HepG2 (cell line): ENCODE data around the gene CORO1C. TPM values are rescaled to one million over a fixed set of nuclear protein-coding genes. Genes with fewer than 3 reads are reported as not detected.
A peak's percentile ranks its signal among the peaks of the same experiment; 100 is the strongest.

Experiments
- BHLHE40 ChIP-seq: IDR thresholded peaks from 2 replicates; pipeline ENCODE4 v1.6.1; 2011; ENCODE audit warnings: low read length, improper control_type of control experiment
- CENPX ChIP-seq: sonication (generic); formaldehyde crosslinking; IDR thresholded peaks from 2 replicates; pipeline ENCODE4 v1.9.0; 2021; ENCODE audit warnings: mild to moderate bottlenecking, missing genetic modification reagents, moderate library complexity
- CHCHD3 ChIP-seq: sonication (generic); formaldehyde crosslinking; IDR thresholded peaks from 2 replicates; pipeline ENCODE4 v1.8.0; 2022; ENCODE audit warnings: mild to moderate bottlenecking, missing genetic modification reagents, moderate library complexity
- HNRNPK ChIP-seq: fragments of 200-400 bp; formaldehyde crosslinking; IDR thresholded peaks from 2 replicates; pipeline ENCODE4 v1.6.1; 2018; ENCODE audit warnings: low read length, low read depth, moderate library complexity, mild to moderate bottlenecking; ENCODE audit not compliant: poor library complexity, severe bottlenecking
- HOXD1 ChIP-seq: sonication (generic); formaldehyde crosslinking; IDR thresholded peaks from 2 replicates; pipeline ENCODE4 v1.5.0; 2020; ENCODE audit warnings: missing genetic modification reagents
- JDP2 ChIP-seq: sonication (generic); formaldehyde crosslinking; IDR thresholded peaks from 2 replicates; pipeline ENCODE4 v1.8.1; 2022; ENCODE audit warnings: missing genetic modification reagents, borderline replicate concordance
- JUN ChIP-seq: sonication (generic); formaldehyde crosslinking; IDR thresholded peaks from 2 replicates; pipeline ENCODE4 v1.4.0; 2020; ENCODE audit warnings: mild to moderate bottlenecking, missing genetic modification reagents
- MLLT10 ChIP-seq: sonication (generic); formaldehyde crosslinking; IDR thresholded peaks from 2 replicates; pipeline ENCODE4 v1.4.0; 2020; ENCODE audit warnings: missing genetic modification reagents
- NRL ChIP-seq: sonication (generic); formaldehyde crosslinking; IDR thresholded peaks from 2 replicates; pipeline ENCODE4 v1.5.0; 2020; ENCODE audit warnings: missing genetic modification reagents, mild to moderate bottlenecking, moderate library complexity, borderline replicate concordance
- RAD51 ChIP-seq: fragments of 450-650 bp; IDR thresholded peaks from 2 replicates; pipeline ENCODE4 v1.6.1; 2016; ENCODE audit warnings: borderline replicate concordance
- SCMH1 ChIP-seq: sonication (generic); formaldehyde crosslinking; IDR thresholded peaks from 2 replicates; pipeline ENCODE4 v1.9.0; 2021; ENCODE audit warnings: missing genetic modification reagents, mild to moderate bottlenecking, borderline replicate concordance
- SETDB1 ChIP-seq: sonication (generic); formaldehyde crosslinking; IDR thresholded peaks from 2 replicates; pipeline ENCODE4 v1.5.1; 2020; ENCODE audit warnings: missing genetic modification reagents, mild to moderate bottlenecking, borderline replicate concordance
- TCF7 ChIP-seq: sonication (generic); IDR thresholded peaks from 2 replicates; pipeline ENCODE4 v1.6.1; 2016; ENCODE audit warnings: antibody characterized with exemption, low read depth
- YEATS4 ChIP-seq: sonication (generic); formaldehyde crosslinking; IDR thresholded peaks from 2 replicates; pipeline ENCODE4 v1.4.0; 2020; ENCODE audit warnings: missing genetic modification reagents, borderline replicate concordance
- ZBTB21 ChIP-seq: sonication (generic); formaldehyde crosslinking; IDR thresholded peaks from 2 replicates; pipeline ENCODE4 v1.4.0; 2020; ENCODE audit warnings: missing genetic modification reagents
- ZFY ChIP-seq: sonication (generic); formaldehyde crosslinking; IDR thresholded peaks from 2 replicates; pipeline ENCODE4 v1.4.0; 2020; ENCODE audit warnings: missing genetic modification reagents
- ZNF143 ChIP-seq: sonication (generic); formaldehyde crosslinking; IDR thresholded peaks from 2 replicates; pipeline ENCODE4 v1.4.0; 2020; ENCODE audit warnings: missing genetic modification reagents
- ZNF18 ChIP-seq: sonication (generic); formaldehyde crosslinking; IDR thresholded peaks from 2 replicates; pipeline ENCODE4 v1.8.0; 2022; ENCODE audit warnings: mild to moderate bottlenecking, missing genetic modification reagents; ENCODE audit not compliant: insufficient replicate concordance
- ZNF296 ChIP-seq: sonication (generic); formaldehyde crosslinking; conservative IDR thresholded peaks from 2 replicates; pipeline ENCODE4 v1.5.0; 2020; ENCODE audit warnings: mild to moderate bottlenecking, missing genetic modification reagents
- ZNF441 ChIP-seq: sonication (generic); formaldehyde crosslinking; IDR thresholded peaks from 2 replicates; pipeline ENCODE4 v1.7.0; 2021; ENCODE audit warnings: missing genetic modification reagents, borderline replicate concordance
- ZNF556 ChIP-seq: sonication (generic); formaldehyde crosslinking; IDR thresholded peaks from 2 replicates; pipeline ENCODE4 v1.4.0; 2020; ENCODE audit warnings: mild to moderate bottlenecking, missing genetic modification reagents, borderline replicate concordance
- ZNF563 ChIP-seq: sonication (generic); formaldehyde crosslinking; IDR thresholded peaks from 2 replicates; pipeline ENCODE4 v1.8.0; 2022; ENCODE audit warnings: mild to moderate bottlenecking, moderate library complexity, missing genetic modification reagents
- ZNF576 ChIP-seq: sonication (generic); formaldehyde crosslinking; IDR thresholded peaks from 2 replicates; pipeline ENCODE4 v1.4.0; 2020; ENCODE audit warnings: mild to moderate bottlenecking, missing genetic modification reagents
- ZNF597 ChIP-seq: sonication (generic); formaldehyde crosslinking; IDR thresholded peaks from 2 replicates; pipeline ENCODE4 v1.5.0; 2020; ENCODE audit warnings: missing genetic modification reagents
- ZNF615 ChIP-seq: sonication (generic); formaldehyde crosslinking; IDR thresholded peaks from 2 replicates; pipeline ENCODE4 v1.5.0; 2020; ENCODE audit warnings: mild to moderate bottlenecking, missing genetic modification reagents, borderline replicate concordance
- ZNF616 ChIP-seq: sonication (generic); formaldehyde crosslinking; IDR thresholded peaks from 2 replicates; pipeline ENCODE4 v1.5.0; 2020; ENCODE audit warnings: low read depth, mild to moderate bottlenecking, missing genetic modification reagents
- ZNF800 ChIP-seq: sonication (generic); formaldehyde crosslinking; IDR thresholded peaks from 2 replicates; pipeline ENCODE4 v1.4.0; 2020; ENCODE audit warnings: missing genetic modification reagents
- polyA plus RNA-seq, 8 experiments: library from polyadenylated mRNA; depleted of rRNA in 3 of 8; stranded (reverse) in 7 of 8; unstranded in 1 of 8; fragments of >200 nt; fragmentation: Illumina TruSeq in 4 of 8; extraction: Trizol in 4 of 8; gene quantifications; 2 replicates each; pipeline versions ENCODE4 v1.2.1 to v1.2.3, GENCODE V29; 2011 to 2016; ENCODE audit warnings: low read depth in 4 of 8, missing spikeins in 1 of 8, mixed read lengths in 1 of 8; ENCODE audit not compliant: insufficient read depth in 1 of 8
- total RNA-seq, 5 experiments: library from RNA; depleted of rRNA; stranded (reverse); fragments of >200 nt; fragmentation: Illumina TruSeq; extraction: Trizol; gene quantifications; 2 replicates each; pipeline ENCODE4 v1.2.3, GENCODE V29; 2016; ENCODE audit warnings: low read depth in 1 of 5

CORO1C gene
- total and polyA plus RNA-seq, 2 of the 13 experiments (the other 11 are each of a cell fraction or from before 2014, with no cell fraction given): 73.7 to 131 TPM

GRCh38 chr12:108731105-108731865 lies at the start of gene CORO1C (continued):
- TF ChIP-seq NRL (CRISPR knock-in tag) (no peak; the same call in 1 of the 2 replicates), ZNF556 (CRISPR knock-in tag) (no peak), SCMH1 (CRISPR knock-in tag) (no peak), ZNF563 (CRISPR knock-in tag) (0 out of 2 replicates have a peak, but pooled peaks have one; percentile 50), ZNF18 (no peak), BHLHE40 (peak; percentile 55; the same call in 1 of the 2 replicates), HOXD1 (peak; percentile 25; the same call in 1 of the 2 replicates), RAD51 (no peak), HNRNPK (peak; percentile 78), TCF7 (no peak), ZNF597 (CRISPR knock-in tag) (no peak), JUN (CRISPR knock-in tag) (no peak), ZNF576 (CRISPR knock-in tag) (no peak), JDP2 (CRISPR knock-in tag) (no peak), SETDB1 (CRISPR knock-in tag) (no peak), ZNF615 (no peak), ZNF441 (CRISPR knock-in tag) (no peak), ZNF296 (CRISPR knock-in tag) (no peak), ZNF143 (no peak), MLLT10 (CRISPR knock-in tag) (no peak), ZBTB21 (CRISPR knock-in tag) (no peak), ZNF800 (CRISPR knock-in tag) (no peak), ZFY (CRISPR knock-in tag) (no peak; the same call in 1 of the 2 replicates), CHCHD3 (CRISPR knock-in tag) (no peak), CENPX (no peak), ZNF616 (CRISPR knock-in tag) (no peak; the same call in 1 of the 2 replicates), YEATS4 (CRISPR knock-in tag) (peak; percentile 20; the same call in 1 of the 2 replicates)
